PC-9 (cell line): ENCODE results near the gene DR1. TPM values are rescaled to one million over a fixed set of nuclear protein-coding genes. Genes with fewer than 3 reads are reported as not detected.

Source experiments
- BruUV-seq: library from RNA; stranded (reverse); fragments of 400-500 nt; replicated peaks from 2 replicates; lab custom pipeline; 2021; lab: Mats Ljungman, UMichigan
- CTCF ChIA-PET: fragments of 300-600 bp; sonication (Branson Sonifier 250); formaldehyde crosslinking; loops from one replicate; lab custom pipeline; 2022; ENCODE audit warnings: antibody characterized with exemption; lab: Charles Lee
- POLR2A ChIA-PET: fragments of 300-600 bp; sonication (Branson Sonifier 250); formaldehyde crosslinking; loops from one replicate; lab custom pipeline; 2022; ENCODE audit warnings: antibody characterized with exemption; ENCODE audit not compliant: unreplicated experiment; lab: Charles Lee
- DNase-seq, 2 experiments: peaks; one replicate each; pipeline versions ENCODE4 v3.0.0 to v3.0.0-alpha.2; 2015 to 2022; ENCODE audit warnings: mixed read lengths in 1 of 2
- H2AFZ ChIP-seq: fragments of 200-600 bp; sonication (generic); 2 replicates; pipeline ENCODE4 v1.8.1; 2017; ENCODE audit warnings: antibody characterized with exemption
- H3F3A ChIP-seq: fragments of 200-600 bp; sonication (generic); 2 replicates; pipeline ENCODE4 v1.8.1; 2017; ENCODE audit warnings: antibody characterized with exemption, mild to moderate bottlenecking, low read depth; ENCODE audit not compliant: insufficient read depth
- H3K27ac ChIP-seq: fragments of 200-600 bp; sonication (generic); 2 replicates; pipeline ENCODE4 v1.6.1; 2016; ENCODE audit warnings: mixed run types
- H3K27me3 ChIP-seq: fragments of 200-600 bp; sonication (generic); 2 replicates; pipeline ENCODE4 v1.6.1; 2016; ENCODE audit warnings: low read depth, mixed run types; ENCODE audit not compliant: insufficient read depth
- H3K36me3 ChIP-seq: fragments of 200-600 bp; sonication (generic); 2 replicates; pipeline ENCODE4 v1.6.1; 2016; ENCODE audit warnings: low read depth, mixed run types
- H3K4me1 ChIP-seq: fragments of 200-600 bp; sonication (generic); replicated peaks from 2 replicates; pipeline ENCODE4 v1.6.1; 2016; ENCODE audit warnings: mixed run types; ENCODE audit not compliant: insufficient read depth
- H3K4me2 ChIP-seq: fragments of 200-600 bp; sonication (generic); 2 replicates; pipeline ENCODE4 v1.6.1; 2017; ENCODE audit warnings: mixed run types
- H3K4me3 ChIP-seq: fragments of 200-600 bp; sonication (generic); 2 replicates; pipeline ENCODE4 v1.6.1; 2016; ENCODE audit warnings: mixed run types
- H3K79me2 ChIP-seq: fragments of 200-600 bp; sonication (generic); 2 replicates; pipeline ENCODE4 v1.6.1; 2017; ENCODE audit warnings: low read depth, mixed run types
- H3K9me2 ChIP-seq: fragments of 200-600 bp; sonication (generic); 2 replicates; pipeline ENCODE4 v1.8.1; 2017; ENCODE audit warnings: mild to moderate bottlenecking; ENCODE audit not compliant: insufficient read depth
- H3K9me3 ChIP-seq: fragments of 200-600 bp; sonication (generic); 2 replicates; pipeline ENCODE4 v1.8.1; 2016; ENCODE audit warnings: low read depth; ENCODE audit not compliant: insufficient read depth
- H4K20me1 ChIP-seq: fragments of 200-600 bp; sonication (generic); 2 replicates; pipeline ENCODE4 v1.8.1; 2017; ENCODE audit not compliant: insufficient read depth
- EZH2 ChIP-seq: fragments of 200-600 bp; sonication (generic); IDR thresholded peaks from 2 replicates; pipeline ENCODE4 v1.8.0; 2017; ENCODE audit warnings: antibody characterized with exemption, low read depth
- intact Hi-C: fragments of 100-400 bp; cut with micrococcal nuclease; formaldehyde crosslinking; loops from one replicate; pipeline ENCODE4 v1.10.0; 2022; ENCODE audit not compliant: unreplicated experiment
- total RNA-seq: library from RNA; stranded (reverse); gene quantifications from 2 replicates; pipeline ENCODE4 v1.2.3, GENCODE V29; 2021
- TF ChIP-seq, protein P1 (sequence below): fragments of 200-600 bp; sonication (generic); conservative IDR thresholded peaks from 2 replicates; pipeline ENCODE4 v1.6.1; 2017; ENCODE audit warnings: mixed run types, antibody characterized with exemption, mild to moderate bottlenecking, moderate library complexity

DR1 gene
- total RNA-seq, 1 experiment from 2014 or later: 37.8 TPM

DNA sequence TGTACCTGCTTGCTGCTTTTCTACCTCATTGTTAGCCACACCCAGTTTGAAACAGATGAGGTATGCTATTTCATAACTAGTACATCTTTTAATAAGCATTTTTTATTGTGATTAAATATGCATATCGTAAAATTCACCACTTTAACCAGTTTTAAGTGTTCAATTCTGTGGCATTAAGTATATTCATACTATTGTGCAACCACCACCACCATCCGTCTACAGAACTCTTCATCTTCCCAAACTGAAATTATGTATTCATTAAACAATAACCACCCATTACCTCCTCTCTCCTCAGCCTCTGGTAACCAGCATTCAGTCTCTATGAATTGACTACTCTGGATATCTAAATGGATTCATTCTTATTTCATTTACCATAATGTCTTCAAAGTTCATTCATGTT is 20.1 kb downstream of the DR1 start:
- intact Hi-C loops: no loop called here
- peaks cover 12% of the 10 kb centered on the region; the same call in 1 of the 2 replicates for H3K79me2 ChIP-seq
- no peak overlapping the region for H3K4me2 ChIP-seq
- no peak overlapping the region for H3K4me3 ChIP-seq
- no TSS peak for BruUV-seq
- no peaks in the 10 kb centered on the region for H3K4me1 ChIP-seq
- DNase-seq: no peak
- ChIA-PET CTCF (no interaction called here), POLR2A (no interaction called here)
- H3K27ac ChIP-seq: no peak overlapping the region
- peaks cover 5% of the 10 kb centered on the region for H4K20me1 ChIP-seq
- no peaks in the 10 kb centered on the region for H3F3A ChIP-seq
- H3K9me2 ChIP-seq: no peaks in the 10 kb centered on the region
- TF ChIP-seq, protein P1, sequence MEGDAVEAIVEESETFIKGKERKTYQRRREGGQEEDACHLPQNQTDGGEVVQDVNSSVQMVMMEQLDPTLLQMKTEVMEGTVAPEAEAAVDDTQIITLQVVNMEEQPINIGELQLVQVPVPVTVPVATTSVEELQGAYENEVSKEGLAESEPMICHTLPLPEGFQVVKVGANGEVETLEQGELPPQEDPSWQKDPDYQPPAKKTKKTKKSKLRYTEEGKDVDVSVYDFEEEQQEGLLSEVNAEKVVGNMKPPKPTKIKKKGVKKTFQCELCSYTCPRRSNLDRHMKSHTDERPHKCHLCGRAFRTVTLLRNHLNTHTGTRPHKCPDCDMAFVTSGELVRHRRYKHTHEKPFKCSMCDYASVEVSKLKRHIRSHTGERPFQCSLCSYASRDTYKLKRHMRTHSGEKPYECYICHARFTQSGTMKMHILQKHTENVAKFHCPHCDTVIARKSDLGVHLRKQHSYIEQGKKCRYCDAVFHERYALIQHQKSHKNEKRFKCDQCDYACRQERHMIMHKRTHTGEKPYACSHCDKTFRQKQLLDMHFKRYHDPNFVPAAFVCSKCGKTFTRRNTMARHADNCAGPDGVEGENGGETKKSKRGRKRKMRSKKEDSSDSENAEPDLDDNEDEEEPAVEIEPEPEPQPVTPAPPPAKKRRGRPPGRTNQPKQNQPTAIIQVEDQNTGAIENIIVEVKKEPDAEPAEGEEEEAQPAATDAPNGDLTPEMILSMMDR: no peak
- no peak for TF ChIP-seq EZH2
- H3K27me3 ChIP-seq: no peaks in the 10 kb centered on the region
- H3K36me3 ChIP-seq: peaks cover 31% of the 10 kb centered on the region
- no peaks in the 10 kb centered on the region for H3K9me3 ChIP-seq
- no peak overlapping the region for H2AFZ ChIP-seq

DNA sequence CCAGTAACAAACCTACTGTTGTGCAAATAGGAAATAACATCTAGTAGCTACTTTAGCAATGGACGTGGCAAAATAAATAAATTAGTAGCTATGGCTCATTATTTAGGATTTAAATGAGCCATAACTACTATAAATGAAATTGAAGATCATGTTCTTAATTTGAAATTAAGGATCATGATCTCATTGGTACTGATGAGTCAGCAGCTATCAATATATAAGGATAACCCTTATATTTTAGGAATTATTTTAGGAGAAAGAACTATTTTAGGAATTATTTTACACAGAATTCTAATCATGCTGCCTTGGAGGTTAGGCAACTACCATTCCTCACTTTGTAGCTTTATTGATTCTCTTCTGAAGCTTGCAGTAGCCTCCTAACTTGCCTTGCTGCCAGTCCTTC is 24.0 kb downstream of the DR1 start:
- Histone ChIP-seq H3K4me3 (no peak overlapping the region), H3K27ac (no peak overlapping the region), H3K9me2 (no peaks in the 10 kb centered on the region), H3K36me3 (0 out of 2 replicates have a peak, but pooled peaks cover 10% of the 10 kb centered on the region), H3K9me3 (peaks cover 5% of the 10 kb centered on the region; the same call in 1 of the 2 replicates), H3K4me1 (no peaks in the 10 kb centered on the region), H3K79me2 (no peaks in the 10 kb centered on the region), H2AFZ (no peak overlapping the region), H3K27me3 (no peaks in the 10 kb centered on the region), H3K4me2 (no peak overlapping the region), H4K20me1 (no peaks in the 10 kb centered on the region; the same call in 1 of the 2 replicates), H3F3A (peaks cover 3% of the 10 kb centered on the region; the same call in 1 of the 2 replicates)
- intact Hi-C loops: no loop called here
- DNase-seq: no peak
- ChIA-PET CTCF (no interaction called here), POLR2A (interaction anchor here (0.6 kb wide), 1 partner anchor 479 kb away, joined by 3 read pairs; no protein-coding TSS in a partner anchor)
- no peak for TF ChIP-seq EZH2
- TF ChIP-seq, protein P1: no peak
- BruUV-seq: no TSS peak

DNA sequence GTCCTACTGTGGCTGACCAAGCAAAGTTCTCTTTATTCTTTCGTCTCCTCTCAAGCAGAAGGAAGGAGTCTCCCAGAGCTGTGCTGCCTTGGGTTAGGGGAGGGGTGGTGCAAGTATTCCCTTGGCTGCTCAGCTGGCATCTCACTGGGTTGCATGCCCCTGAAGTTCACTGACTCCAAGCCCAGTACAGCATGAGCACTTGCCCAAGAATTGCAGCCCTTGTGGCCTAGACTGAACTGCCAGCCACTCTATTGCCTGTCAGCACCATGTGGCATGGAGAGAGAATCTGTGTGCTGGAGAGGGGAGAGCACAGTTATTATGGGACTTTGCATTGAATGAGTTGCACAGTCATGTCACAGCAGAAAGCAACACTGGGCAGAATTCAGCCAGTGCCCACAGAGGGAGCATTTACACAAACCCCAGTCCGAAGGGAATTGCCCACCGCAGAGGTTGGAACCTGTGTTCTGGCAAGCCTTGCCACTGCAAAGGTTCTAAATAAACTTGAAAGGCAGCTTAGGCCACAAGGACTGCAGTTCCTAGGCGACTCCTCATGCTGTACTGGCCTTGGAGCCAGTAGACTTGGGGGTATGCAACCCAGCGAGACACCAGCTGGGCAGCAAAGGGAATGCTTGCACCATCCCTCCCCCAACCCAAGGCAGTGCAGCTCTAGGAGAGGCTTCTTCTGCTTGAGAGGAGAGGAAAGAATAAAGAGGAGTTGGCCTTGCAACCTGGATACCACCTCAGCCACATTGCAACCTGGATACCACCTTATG is 28.8 kb downstream of the DR1 start:
- BruUV-seq: no TSS peak
- CTCF ChIA-PET: no interaction called here
- intact Hi-C loops: no loop called here

More for the DNA sequence above, 28.8 kb downstream of the DR1 start:
- peaks cover 18% of the 10 kb centered on the region; the same call in 1 of the 2 replicates for H3K9me3 ChIP-seq
- H3K9me2 ChIP-seq: no peaks in the 10 kb centered on the region
- no peak overlapping the region for H3K4me2 ChIP-seq
- H4K20me1 ChIP-seq: no peaks in the 10 kb centered on the region
- H2AFZ ChIP-seq: no peak overlapping the region
- no peaks in the 10 kb centered on the region for H3K36me3 ChIP-seq
- TF ChIP-seq EZH2: no peak
- TF ChIP-seq, protein P1: no peak
- no peaks in the 10 kb centered on the region for H3K79me2 ChIP-seq
- no peaks in the 10 kb centered on the region for H3K27me3 ChIP-seq
- H3K4me1 ChIP-seq: no peaks in the 10 kb centered on the region
- no peak overlapping the region for H3K4me3 ChIP-seq
- no peak overlapping the region for H3K27ac ChIP-seq
- peaks cover 3% of the 10 kb centered on the region; the same call in 1 of the 2 replicates for H3F3A ChIP-seq
- POLR2A ChIA-PET: no interaction called here
- DNase-seq: peak in 1 of 2 experiments; percentile 19
